PC-9 (cell line): Measurements from ENCODE around the gene RUNX1.

Experiments used
- CTCF ChIP-seq: fragments of 200-600 bp; sonication (generic); conservative IDR thresholded peaks from 2 replicates; pipeline ENCODE4 v1.6.1; 2017; ENCODE audit warnings: mixed run types, antibody characterized with exemption, mild to moderate bottlenecking, moderate library complexity
- EZH2 ChIP-seq: fragments of 200-600 bp; sonication (generic); IDR thresholded peaks from 2 replicates; pipeline ENCODE4 v1.8.0; 2017; ENCODE audit warnings: antibody characterized with exemption, low read depth

DNA sequence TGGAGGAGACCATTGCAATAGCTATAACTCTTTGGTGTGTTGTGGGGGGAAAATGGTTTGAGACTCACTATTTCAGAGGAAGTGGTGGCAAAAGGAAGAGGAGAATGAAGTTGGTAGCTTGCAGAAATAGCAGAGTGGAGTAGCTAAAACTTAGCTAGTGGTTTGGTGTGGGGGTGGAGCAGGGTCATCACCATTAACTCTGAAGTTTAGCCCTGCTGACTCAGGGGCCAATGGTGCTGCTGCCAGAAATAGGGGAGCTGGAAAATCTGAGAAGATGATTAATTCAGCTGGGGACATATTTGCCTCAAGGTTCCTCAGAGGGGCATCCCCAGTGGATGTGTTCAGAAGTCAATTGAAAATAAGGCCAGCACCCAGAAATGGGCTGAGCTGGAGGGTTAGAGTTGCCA, 65.4 kb downstream of the RUNX1 start:
- TF ChIP-seq CTCF (no peak), EZH2 (no peak)
